Measurements from ENCODE around the gene ZNF683. TPM values are rescaled to one million over a fixed set of nuclear protein-coding genes. Genes with fewer than 3 reads are reported as not detected.

The ZNF683 gene
- total RNA-seq, 2 donors from 2014 or later: not detected

DNA sequence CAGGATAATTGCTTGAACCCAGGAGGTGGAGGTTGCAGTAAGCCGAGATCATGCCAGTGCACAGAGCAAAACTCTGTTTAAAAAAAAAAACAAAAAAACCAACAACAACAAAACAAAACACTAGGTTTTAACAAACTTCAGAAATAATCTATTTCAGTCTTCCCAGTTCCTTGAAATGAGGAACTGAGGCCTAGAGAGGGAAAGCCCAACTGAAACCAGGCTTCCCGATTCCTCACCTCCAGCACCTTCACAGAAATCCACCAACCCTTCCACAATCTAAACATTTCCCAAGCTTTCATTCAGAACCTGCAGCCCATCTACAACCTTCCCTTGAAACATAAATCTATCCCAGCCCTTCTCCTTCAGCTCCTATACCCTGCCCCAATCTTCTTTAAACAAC, 55.4 kb downstream of the ZNF683 start:
- no peak overlapping the region for H3K4me3 ChIP-seq
- H3K27ac ChIP-seq: no peak overlapping the region
- no peaks in the 10 kb centered on the region for H3K27me3 ChIP-seq (replicated peaks; ENCODE audit: insufficient read depth)
- no peaks in the 10 kb centered on the region for H3K9me3 ChIP-seq
- no peaks in the 10 kb centered on the region for H3K4me1 ChIP-seq (ENCODE audit: control insufficient read depth in 1 of 2, low read depth in 2 of 2)
- ATAC-seq (ENCODE audit: insufficient number of reproducible peaks, low FRiP score, low read depth) (no peak), DNase-seq (ENCODE audit: low spot score) (no peak)
- TF ChIP-seq, protein P1, sequence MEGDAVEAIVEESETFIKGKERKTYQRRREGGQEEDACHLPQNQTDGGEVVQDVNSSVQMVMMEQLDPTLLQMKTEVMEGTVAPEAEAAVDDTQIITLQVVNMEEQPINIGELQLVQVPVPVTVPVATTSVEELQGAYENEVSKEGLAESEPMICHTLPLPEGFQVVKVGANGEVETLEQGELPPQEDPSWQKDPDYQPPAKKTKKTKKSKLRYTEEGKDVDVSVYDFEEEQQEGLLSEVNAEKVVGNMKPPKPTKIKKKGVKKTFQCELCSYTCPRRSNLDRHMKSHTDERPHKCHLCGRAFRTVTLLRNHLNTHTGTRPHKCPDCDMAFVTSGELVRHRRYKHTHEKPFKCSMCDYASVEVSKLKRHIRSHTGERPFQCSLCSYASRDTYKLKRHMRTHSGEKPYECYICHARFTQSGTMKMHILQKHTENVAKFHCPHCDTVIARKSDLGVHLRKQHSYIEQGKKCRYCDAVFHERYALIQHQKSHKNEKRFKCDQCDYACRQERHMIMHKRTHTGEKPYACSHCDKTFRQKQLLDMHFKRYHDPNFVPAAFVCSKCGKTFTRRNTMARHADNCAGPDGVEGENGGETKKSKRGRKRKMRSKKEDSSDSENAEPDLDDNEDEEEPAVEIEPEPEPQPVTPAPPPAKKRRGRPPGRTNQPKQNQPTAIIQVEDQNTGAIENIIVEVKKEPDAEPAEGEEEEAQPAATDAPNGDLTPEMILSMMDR (IDR thresholded peaks at IDR 0.05): no peak
- H3K36me3 ChIP-seq: no peaks in the 10 kb centered on the region

DNA sequence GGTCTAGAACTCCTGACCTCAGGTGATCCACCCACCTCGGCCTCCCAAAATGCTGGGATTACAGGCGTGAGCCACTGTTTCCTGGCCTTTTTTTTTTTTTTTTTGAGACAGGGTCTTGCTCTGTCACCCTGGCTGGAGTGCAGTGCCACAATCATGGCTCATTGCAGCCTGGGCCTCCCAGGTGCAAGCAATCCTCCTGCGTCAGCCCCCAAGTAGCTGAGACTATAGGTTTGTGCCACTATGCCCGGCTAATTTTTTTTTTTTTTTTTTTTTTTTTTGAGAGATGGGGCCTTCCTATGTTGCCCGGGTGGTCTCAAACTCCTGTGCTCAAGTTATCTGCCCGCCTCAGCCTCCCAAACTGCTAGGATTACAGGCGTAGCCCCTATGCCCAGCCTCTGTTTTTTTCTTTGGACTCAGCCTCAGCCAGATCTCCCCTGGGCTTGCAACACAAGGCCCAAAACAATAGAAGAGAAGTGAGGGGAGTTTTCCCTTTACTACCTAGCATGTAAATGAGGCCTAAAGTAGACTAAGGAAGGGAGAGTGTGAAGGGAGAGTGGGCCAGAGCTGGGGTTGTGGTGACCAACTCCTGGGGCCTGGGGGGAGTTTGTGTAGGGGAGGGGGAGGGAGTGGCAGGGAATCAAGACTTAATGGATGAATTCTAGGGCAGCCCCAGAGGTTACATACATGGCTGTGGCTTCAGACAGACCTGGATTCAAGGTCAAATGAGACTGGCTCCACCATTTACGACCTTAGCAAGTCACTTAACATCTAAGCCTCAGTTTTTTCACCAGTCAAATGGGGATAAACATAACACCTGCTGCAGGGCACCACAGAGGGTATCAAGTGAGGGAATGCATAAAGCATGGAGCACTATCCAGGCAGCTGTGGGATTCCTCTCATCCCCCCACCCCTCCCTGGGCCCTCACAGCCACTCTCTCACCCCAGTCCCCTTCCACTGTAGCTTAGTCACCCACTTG, 56.4 kb downstream of the ZNF683 start:
- H3K4me3 ChIP-seq: no peak overlapping the region
- H3K27me3 ChIP-seq (replicated peaks; ENCODE audit: insufficient read depth): no peaks in the 10 kb centered on the region
- H3K9me3 ChIP-seq: no peaks in the 10 kb centered on the region
- DNase-seq (ENCODE audit: low spot score): no peak
- H3K4me1 ChIP-seq (ENCODE audit: control insufficient read depth in 1 of 2, low read depth in 2 of 2): no peaks in the 10 kb centered on the region
- ATAC-seq (ENCODE audit: insufficient number of reproducible peaks, low FRiP score, low read depth): no peak
- H3K27ac ChIP-seq: no peak overlapping the region
- H3K36me3 ChIP-seq: no peaks in the 10 kb centered on the region
- TF ChIP-seq, protein P1 (IDR thresholded peaks at IDR 0.05): no peak

- ATAC-seq (ENCODE audit: insufficient number of reproducible peaks, low FRiP score, low read depth): no peak
- no peak for DNase-seq (ENCODE audit: low spot score)
- H3K27ac ChIP-seq: no peak overlapping the region
- H3K27me3 ChIP-seq (replicated peaks; ENCODE audit: insufficient read depth): no peaks in the 10 kb centered on the region
- no peak overlapping the region for H3K4me3 ChIP-seq
- H3K36me3 ChIP-seq: no peaks in the 10 kb centered on the region
- TF ChIP-seq, protein P1 (IDR thresholded peaks at IDR 0.05): no peak
- H3K4me1 ChIP-seq (ENCODE audit: control insufficient read depth in 1 of 2, low read depth in 2 of 2): no peaks in the 10 kb centered on the region
- no peaks in the 10 kb centered on the region for H3K9me3 ChIP-seq
Measured at GRCh38 chr1:26314501-26314900, 58.0 kb downstream of the ZNF683 start.

Other genes with a start within 250 kb of the ZNF683 start
- 10 to 100 TPM in 1 of 2 donors, 1 to 10 TPM in 1; 9.9 to 10.6 TPM for gene FAM110D, start 213.7 kb downstream of the ZNF683 start, total RNA-seq
- not detected for gene C1orf232, start 203.8 kb downstream of the ZNF683 start, total RNA-seq
- gene ZNF593, start 202.8 kb downstream of the ZNF683 start, total RNA-seq: 10 to 100 TPM; 14.4 to 20.5 TPM
- not detected for gene ZNF593OS, start 200.9 kb downstream of the ZNF683 start, total RNA-seq
- 10 to 100 TPM in 1 of 2 donors, 1 to 10 TPM in 1; 5.8 to 17.5 TPM for gene CNKSR1, start 195.3 kb downstream of the ZNF683 start, total RNA-seq
- not detected for gene CATSPER4, start 182.1 kb downstream of the ZNF683 start, total RNA-seq
- 1 to 10 TPM; 2.8 to 4.0 TPM for gene CEP85, start 138.6 kb downstream of the ZNF683 start, total RNA-seq
- gene SH3BGRL3, start 92.7 kb downstream of the ZNF683 start, total RNA-seq: 100 to 1,000 TPM in 1 of 2 donors, 10 to 100 TPM in 1; 79.2 to 137 TPM
- gene UBXN11, start 66.1 kb downstream of the ZNF683 start, total RNA-seq: 10 to 100 TPM in 1 of 2 donors, 1 to 10 TPM in 1; 9.6 to 23.2 TPM
- gene CD52, start 54.8 kb downstream of the ZNF683 start, total RNA-seq: 1 to 10 TPM in 1 of 2 donors, not detected in 1; 2.7 TPM
- gene CRYBG2, start 18.6 kb downstream of the ZNF683 start, total RNA-seq: not detected
- not detected for gene LIN28A, start 38.1 kb upstream of the ZNF683 start, total RNA-seq
- 10 to 100 TPM; 38.6 to 59.4 TPM for gene DHDDS, start 59.6 kb upstream of the ZNF683 start, total RNA-seq
- 100 to 1,000 TPM; 145 to 187 TPM for gene HMGN2, start 99.7 kb upstream of the ZNF683 start, total RNA-seq
- 10 to 100 TPM; 13.8 to 18.6 TPM for gene RPS6KA1, start 157.0 kb upstream of the ZNF683 start, total RNA-seq